Loucy (cell line): ENCODE data around the gene LSM3.

Experiments
- H2AFZ ChIP-seq: fragments of 200-600 bp; sonication (generic); 2 replicates; pipeline ENCODE4 v1.6.0; 2016; ENCODE audit warnings: antibody characterized with exemption, mild to moderate bottlenecking, low read length, moderate library complexity
- H3F3A ChIP-seq: fragments of 200-600 bp; 2 replicates; pipeline ENCODE4 v1.6.0; 2016; ENCODE audit warnings: antibody characterized with exemption, low read depth, mild to moderate bottlenecking
- H3K27me3 ChIP-seq: fragments of 200-600 bp; sonication (generic); 2 replicates; pipeline ENCODE4 v1.6.1; 2014; ENCODE audit warnings: low read length, mild to moderate bottlenecking; ENCODE audit not compliant: insufficient read depth, poor library complexity, severe bottlenecking
- H3K36me3 ChIP-seq: fragments of 200-600 bp; sonication (generic); 2 replicates; pipeline ENCODE4 v1.6.1; 2016; ENCODE audit warnings: low read length; ENCODE audit not compliant: insufficient read depth
- H3K4me1 ChIP-seq: fragments of 200-600 bp; sonication (generic); 2 replicates; pipeline ENCODE4 v1.5.1; 2014; ENCODE audit warnings: low read length, mild to moderate bottlenecking; ENCODE audit not compliant: insufficient read depth, poor library complexity, severe bottlenecking
- H3K4me2 ChIP-seq: fragments of 200-600 bp; sonication (generic); 2 replicates; pipeline ENCODE4 v1.6.0; 2014; ENCODE audit warnings: antibody characterized with exemption, low read length, low read depth, mild to moderate bottlenecking; ENCODE audit not compliant: poor library complexity, severe bottlenecking
- H3K4me3 ChIP-seq: fragments of 200-600 bp; sonication (generic); 2 replicates; pipeline ENCODE4 v1.5.1; 2014; ENCODE audit warnings: low read length, mild to moderate bottlenecking, mixed read lengths; ENCODE audit not compliant: poor library complexity, severe bottlenecking
- H3K79me2 ChIP-seq: fragments of 200-600 bp; sonication (generic); 2 replicates; pipeline ENCODE4 v1.6.1; 2014; ENCODE audit warnings: low read length; ENCODE audit not compliant: insufficient read depth
- H3K9ac ChIP-seq: fragments of 200-600 bp; sonication (generic); 2 replicates; pipeline ENCODE4 v1.6.0; 2014; ENCODE audit warnings: mild to moderate bottlenecking, low read depth, low read length, moderate library complexity; ENCODE audit not compliant: poor library complexity, severe bottlenecking
- H3K9me2 ChIP-seq: fragments of 200-600 bp; sonication (generic); replicated peaks from 2 replicates; pipeline ENCODE4 v1.6.1; 2016; ENCODE audit warnings: low read depth, low read length, mixed read lengths
- H3K9me3 ChIP-seq: fragments of 200-600 bp; sonication (generic); 2 replicates; pipeline ENCODE4 v1.6.1; 2014; ENCODE audit warnings: mild to moderate bottlenecking, antibody characterized with exemption, low read length, low read depth; ENCODE audit not compliant: insufficient read depth
- H4K20me1 ChIP-seq: fragments of 200-600 bp; sonication (generic); 2 replicates; pipeline ENCODE4 v1.6.0; 2014; ENCODE audit warnings: antibody characterized with exemption, low read length, mild to moderate bottlenecking; ENCODE audit not compliant: insufficient read depth, poor library complexity, severe bottlenecking
- EZH2phosphoT487 ChIP-seq: fragments of 200-600 bp; IDR thresholded peaks from 2 replicates; pipeline ENCODE4 v1.6.1; 2018; ENCODE audit warnings: antibody characterized with exemption, mild to moderate bottlenecking, moderate library complexity, borderline replicate concordance
- TF ChIP-seq, protein P1 (sequence below): fragments of 200-600 bp; sonication (generic); conservative IDR thresholded peaks from 2 replicates; pipeline ENCODE4 v1.5.1; 2014; ENCODE audit warnings: mild to moderate bottlenecking, antibody characterized with exemption, low read length

The LSM3 gene

DNA sequence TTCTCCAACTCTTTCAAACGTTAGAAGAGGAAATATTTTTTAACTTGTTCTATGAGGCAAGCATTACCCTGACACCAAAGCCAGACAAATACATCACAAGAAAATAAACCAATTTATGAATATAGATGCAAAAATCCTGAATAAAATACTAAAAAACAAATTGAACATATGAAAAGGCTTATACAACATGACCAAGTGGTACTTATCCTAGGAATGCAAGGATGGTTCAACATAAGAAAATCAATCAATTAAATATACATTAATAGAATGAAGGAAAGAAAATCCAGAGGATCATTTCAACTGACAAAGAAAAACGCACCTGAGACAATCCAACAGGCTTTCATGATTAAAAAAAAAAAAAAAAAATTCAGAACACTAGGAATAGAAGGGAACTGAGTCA is 17.3 kb upstream of the LSM3 start:
- Histone ChIP-seq H3K9me3 (peaks cover 7% of the 10 kb centered on the region; the same call in 1 of the 2 replicates), H3K4me2 (no peak overlapping the region), H3K4me1 (no peaks in the 10 kb centered on the region), H3K27me3 (no peaks in the 10 kb centered on the region), H2AFZ (no peak overlapping the region), H3K36me3 (peaks cover 77% of the 10 kb centered on the region), H3F3A (no peaks in the 10 kb centered on the region), H3K9me2 (no peaks in the 10 kb centered on the region), H3K9ac (no peak overlapping the region), H4K20me1 (no peaks in the 10 kb centered on the region), H3K4me3 (no peak overlapping the region), H3K79me2 (no peaks in the 10 kb centered on the region)
- TF ChIP-seq, protein P1, sequence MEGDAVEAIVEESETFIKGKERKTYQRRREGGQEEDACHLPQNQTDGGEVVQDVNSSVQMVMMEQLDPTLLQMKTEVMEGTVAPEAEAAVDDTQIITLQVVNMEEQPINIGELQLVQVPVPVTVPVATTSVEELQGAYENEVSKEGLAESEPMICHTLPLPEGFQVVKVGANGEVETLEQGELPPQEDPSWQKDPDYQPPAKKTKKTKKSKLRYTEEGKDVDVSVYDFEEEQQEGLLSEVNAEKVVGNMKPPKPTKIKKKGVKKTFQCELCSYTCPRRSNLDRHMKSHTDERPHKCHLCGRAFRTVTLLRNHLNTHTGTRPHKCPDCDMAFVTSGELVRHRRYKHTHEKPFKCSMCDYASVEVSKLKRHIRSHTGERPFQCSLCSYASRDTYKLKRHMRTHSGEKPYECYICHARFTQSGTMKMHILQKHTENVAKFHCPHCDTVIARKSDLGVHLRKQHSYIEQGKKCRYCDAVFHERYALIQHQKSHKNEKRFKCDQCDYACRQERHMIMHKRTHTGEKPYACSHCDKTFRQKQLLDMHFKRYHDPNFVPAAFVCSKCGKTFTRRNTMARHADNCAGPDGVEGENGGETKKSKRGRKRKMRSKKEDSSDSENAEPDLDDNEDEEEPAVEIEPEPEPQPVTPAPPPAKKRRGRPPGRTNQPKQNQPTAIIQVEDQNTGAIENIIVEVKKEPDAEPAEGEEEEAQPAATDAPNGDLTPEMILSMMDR, result no peak
- no peak for TF ChIP-seq EZH2phosphoT487

- Histone ChIP-seq H3K4me3 (no peak overlapping the region), H3K79me2 (no peaks in the 10 kb centered on the region), H3K4me2 (no peak overlapping the region), H3K9ac (no peak overlapping the region), H3K9me2 (no peaks in the 10 kb centered on the region), H4K20me1 (no peaks in the 10 kb centered on the region), H3F3A (no peaks in the 10 kb centered on the region), H3K36me3 (peaks cover 79% of the 10 kb centered on the region), H3K4me1 (no peaks in the 10 kb centered on the region), H3K27me3 (no peaks in the 10 kb centered on the region), H2AFZ (no peak overlapping the region), H3K9me3 (peaks cover 7% of the 10 kb centered on the region; the same call in 1 of the 2 replicates)
- TF ChIP-seq EZH2phosphoT487, result no peak
- TF ChIP-seq, protein P1, result no peak
Measured at GRCh38 chr3:14162178-14162577, 16.4 kb upstream of the LSM3 start.

GRCh38 chr3:14166877-14167603 is 11.6 kb upstream of the LSM3 start:
- peaks cover 65% of the 10 kb centered on the region for H3K36me3 ChIP-seq

More at GRCh38 chr3:14166877-14167603, 11.6 kb upstream of the LSM3 start:
- H2AFZ ChIP-seq, result no peak overlapping the region
- no peaks in the 10 kb centered on the region for H3K27me3 ChIP-seq
- no peaks in the 10 kb centered on the region for H3K79me2 ChIP-seq
- no peak overlapping the region for H3K9ac ChIP-seq
- H3K4me2 ChIP-seq, result no peak overlapping the region
- no peak overlapping the region for H3K4me3 ChIP-seq
- H3K4me1 ChIP-seq, result peaks cover 6% of the 10 kb centered on the region
- H3K9me2 ChIP-seq, result no peaks in the 10 kb centered on the region
- TF ChIP-seq, protein P1, result no peak
- no peak for TF ChIP-seq EZH2phosphoT487
- H3F3A ChIP-seq, result no peaks in the 10 kb centered on the region
- no peaks in the 10 kb centered on the region for H3K9me3 ChIP-seq
- H4K20me1 ChIP-seq, result no peaks in the 10 kb centered on the region
